ENCODE data around the gene GRIK4. TPM values are rescaled to one million over a fixed set of nuclear protein-coding genes. Genes with fewer than 3 reads are reported as not detected.

The GRIK4 gene
- total RNA-seq, 2 experiments from 2014 or later: 0.06 TPM; not detected in 1

GRCh38 chr11:120875986-120876385 is 364.4 kb downstream of the GRIK4 start:
- no peak overlapping the region for H3K4me3 ChIP-seq (ENCODE audit: low read depth, low read length, poor library complexity, severe bottlenecking)
- no peaks in the 10 kb centered on the region for H3K79me2 ChIP-seq (ENCODE audit: insufficient read depth, low read depth, low read length)
- H3K4me2 ChIP-seq (ENCODE audit: low read length): no peak overlapping the region
- no peak for DNase-seq (ENCODE audit: low spot score)
- H3K36me3 ChIP-seq (ENCODE audit: insufficient read depth, low read length): no peaks in the 10 kb centered on the region
- no peaks in the 10 kb centered on the region for H3K9me2 ChIP-seq (ENCODE audit: insufficient read depth, low read length)
- no peaks in the 10 kb centered on the region for H3K4me1 ChIP-seq (ENCODE audit: insufficient read depth, low read length, poor library complexity, severe bottlenecking)
- no peak overlapping the region for H3K27ac ChIP-seq (ENCODE audit: low read depth, low read length, poor library complexity, severe bottlenecking)
- BruUV-seq (replicated peaks): no TSS peak
- H2AFZ ChIP-seq (ENCODE audit: low read length): no peak overlapping the region
- intact Hi-C loops (cut with micrococcal nuclease; ENCODE audit: unreplicated experiment): no loop called here
- TF ChIP-seq CTCF (conservative IDR thresholded peaks at IDR 0.05; ENCODE audit: low read length) (no peak), EZH2phosphoT487 (IDR thresholded peaks at IDR 0.05; ENCODE audit: borderline replicate concordance, low read depth, low read length) (no peak)
- ChIA-PET CTCF (ENCODE audit: unreplicated experiment) (no interaction called here), POLR2A (no interaction called here)
- no peaks in the 10 kb centered on the region for H4K20me1 ChIP-seq (ENCODE audit: insufficient read depth, low read length)
- no peaks in the 10 kb centered on the region for H3K9me3 ChIP-seq (ENCODE audit: low read length)

DNA sequence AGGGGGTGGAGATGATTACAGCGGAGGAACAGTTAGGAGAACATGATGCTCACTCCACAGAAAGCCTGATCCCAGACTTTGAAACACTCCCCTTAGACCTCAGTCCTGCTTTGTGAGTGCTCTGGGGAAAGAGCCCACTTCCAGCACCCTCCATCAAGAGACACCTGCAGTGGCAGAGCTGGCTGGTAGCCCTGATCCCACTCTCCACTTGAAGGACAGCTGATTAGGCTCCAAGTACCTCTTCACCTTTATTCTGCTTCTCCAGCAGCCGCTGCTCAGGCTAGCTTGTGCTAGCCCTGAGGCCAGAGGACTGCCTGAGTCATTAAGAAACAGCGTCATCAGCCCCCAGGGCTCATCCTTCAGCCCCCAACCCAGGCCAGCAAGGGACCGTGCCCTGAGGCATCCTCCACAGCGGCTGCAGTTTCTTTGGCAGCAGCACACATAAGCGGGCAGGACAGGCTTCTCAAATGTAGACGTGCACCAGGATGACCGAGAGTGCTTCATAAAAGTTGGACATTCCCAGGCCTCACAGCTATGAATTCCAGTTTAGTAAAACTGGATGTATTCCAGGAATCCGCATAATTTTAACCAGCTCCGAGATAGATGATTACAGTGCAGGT is 366.3 kb downstream of the GRIK4 start:
- intact Hi-C loops (cut with micrococcal nuclease; ENCODE audit: unreplicated experiment): no loop called here
- H3K4me3 ChIP-seq (ENCODE audit: low read depth, low read length, poor library complexity, severe bottlenecking): no peak overlapping the region
- no peaks in the 10 kb centered on the region for H3K36me3 ChIP-seq (ENCODE audit: insufficient read depth, low read length)
- TF ChIP-seq CTCF (conservative IDR thresholded peaks at IDR 0.05; ENCODE audit: low read length) (no peak), EZH2phosphoT487 (IDR thresholded peaks at IDR 0.05; ENCODE audit: borderline replicate concordance, low read depth, low read length) (no peak)
- no peaks in the 10 kb centered on the region for H3K9me3 ChIP-seq (ENCODE audit: low read length)
- H3K4me2 ChIP-seq (ENCODE audit: low read length): no peak overlapping the region
- ChIA-PET POLR2A (interaction anchor here (0.6 kb wide), 1 partner anchor 11 kb away, joined by 3 read pairs; no protein-coding TSS in a partner anchor), CTCF (ENCODE audit: unreplicated experiment) (no interaction called here)
- no peaks in the 10 kb centered on the region for H3K79me2 ChIP-seq (ENCODE audit: insufficient read depth, low read depth, low read length)
- BruUV-seq (replicated peaks): no TSS peak
- no peak overlapping the region for H2AFZ ChIP-seq (ENCODE audit: low read length)
- no peaks in the 10 kb centered on the region for H3K4me1 ChIP-seq (ENCODE audit: insufficient read depth, low read length, poor library complexity, severe bottlenecking)
- H3K9me2 ChIP-seq (ENCODE audit: insufficient read depth, low read length): no peaks in the 10 kb centered on the region
- H3K27ac ChIP-seq (ENCODE audit: low read depth, low read length, poor library complexity, severe bottlenecking): no peak overlapping the region
- H4K20me1 ChIP-seq (ENCODE audit: insufficient read depth, low read length): no peaks in the 10 kb centered on the region
- no peak for DNase-seq (ENCODE audit: low spot score)

DNA sequence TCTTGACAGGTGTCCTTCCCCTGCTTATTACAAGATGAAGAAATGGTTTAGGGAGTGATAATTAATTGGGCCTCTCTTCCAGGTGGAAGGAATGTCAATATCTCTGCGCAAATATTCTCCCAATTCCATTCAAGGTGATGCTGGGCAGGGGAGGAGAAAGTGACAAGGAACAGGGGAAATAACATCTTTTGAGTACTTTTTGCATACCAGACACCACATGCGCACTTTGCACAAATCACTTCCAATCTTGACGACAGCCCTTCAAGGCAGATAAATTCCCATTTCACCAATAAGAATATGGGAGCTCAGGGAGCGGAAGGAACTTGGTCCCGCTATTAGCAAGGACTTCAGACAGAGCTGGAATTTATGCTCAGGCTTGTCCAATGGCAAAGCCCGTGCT is 367.2 kb downstream of the GRIK4 start:
- BruUV-seq (replicated peaks): no TSS peak
- no peak for DNase-seq (ENCODE audit: low spot score)

More for the DNA sequence above, 367.2 kb downstream of the GRIK4 start:
- no peak overlapping the region for H3K27ac ChIP-seq (ENCODE audit: low read depth, low read length, poor library complexity, severe bottlenecking)
- no peaks in the 10 kb centered on the region for H4K20me1 ChIP-seq (ENCODE audit: insufficient read depth, low read length)
- no peaks in the 10 kb centered on the region for H3K36me3 ChIP-seq (ENCODE audit: insufficient read depth, low read length)
- ChIA-PET POLR2A (no interaction called here), CTCF (ENCODE audit: unreplicated experiment) (no interaction called here)
- H3K4me1 ChIP-seq (ENCODE audit: insufficient read depth, low read length, poor library complexity, severe bottlenecking): no peaks in the 10 kb centered on the region
- intact Hi-C loops (cut with micrococcal nuclease; ENCODE audit: unreplicated experiment): no loop called here
- H3K79me2 ChIP-seq (ENCODE audit: insufficient read depth, low read depth, low read length): no peaks in the 10 kb centered on the region
- no peak overlapping the region for H3K4me3 ChIP-seq (ENCODE audit: low read depth, low read length, poor library complexity, severe bottlenecking)
- no peak overlapping the region for H3K4me2 ChIP-seq (ENCODE audit: low read length)
- H3K9me3 ChIP-seq (ENCODE audit: low read length): no peaks in the 10 kb centered on the region
- no peak for TF ChIP-seq CTCF (conservative IDR thresholded peaks at IDR 0.05; ENCODE audit: low read length)
- no peaks in the 10 kb centered on the region for H3K9me2 ChIP-seq (ENCODE audit: insufficient read depth, low read length)
- H2AFZ ChIP-seq (ENCODE audit: low read length): no peak overlapping the region

Data from OCI-LY7 (cell line).